GM18507 (cell line): ENCODE data around the gene UNCX.
"Not testable (repeated sequence)": the region's sequence is repeated elsewhere in the genome, so short reads cannot be mapped to it uniquely, and the experiment has no call there.

Experiments
- DNase-seq: peaks from one replicate; pipeline ENCODE4 v3.0.0; 2011; ENCODE audit warnings: low read depth; ENCODE audit not compliant: insufficient read length; ENCODE audit errors: extremely low spot score
- FAIRE-seq: peaks from 2 replicates; lab custom pipeline; 2011; peaks lifted over from hg19 to GRCh38; lab: Jason Lieb, UNC

The UNCX gene

GRCh38 chr7:1270181-1270580 is 37.5 kb downstream of the UNCX start:
- DNase-seq (no peak), FAIRE-seq (no peak)

GRCh38 chr7:1271046-1271445 is 38.4 kb downstream of the UNCX start:
- FAIRE-seq (no peak), DNase-seq (no peak)

GRCh38 chr7:1271656-1272055 is 39.0 kb downstream of the UNCX start:
- FAIRE-seq = no peak
- DNase-seq = no peak

GRCh38 chr7:1272136-1272535 is 39.5 kb downstream of the UNCX start:
- FAIRE-seq, DNase-seq: not testable (repeated sequence)

GRCh38 chr7:1274121-1274875 is 41.6 kb downstream of the UNCX start:
- DNase-seq (no peak), FAIRE-seq (no peak)

- no peak for DNase-seq
- FAIRE-seq = no peak
Observed at GRCh38 chr7:1274876-1275375, 42.3 kb downstream of the UNCX start.

GRCh38 chr7:1275451-1276381 is 43.0 kb downstream of the UNCX start:
- FAIRE-seq (no peak), DNase-seq (no peak)

- FAIRE-seq (no peak), DNase-seq (no peak)
Observed at GRCh38 chr7:1276626-1277175, 44.0 kb downstream of the UNCX start.

GRCh38 chr7:1278543-1278942 is 45.9 kb downstream of the UNCX start:
- FAIRE-seq (no peak), DNase-seq (no peak)

GRCh38 chr7:1279041-1279440 is 46.4 kb downstream of the UNCX start:
- no peak for DNase-seq
- no peak for FAIRE-seq

- not testable (repeated sequence) for FAIRE-seq, DNase-seq
Observed at GRCh38 chr7:1279895-1280294, 47.2 kb downstream of the UNCX start.

- DNase-seq = no peak
- FAIRE-seq = no peak
Observed at GRCh38 chr7:1281068-1281467, 48.4 kb downstream of the UNCX start.

- FAIRE-seq (no peak), DNase-seq (no peak)
Observed at GRCh38 chr7:1282679-1283078, 50.0 kb downstream of the UNCX start.

GRCh38 chr7:1283337-1283736 is 50.7 kb downstream of the UNCX start:
- DNase-seq = no peak
- no peak for FAIRE-seq

GRCh38 chr7:1283941-1284742 is 51.5 kb downstream of the UNCX start:
- no peak for FAIRE-seq
- DNase-seq = no peak

- DNase-seq (no peak), FAIRE-seq (no peak)
Observed at GRCh38 chr7:1284743-1285458, 52.2 kb downstream of the UNCX start.

- no peak for FAIRE-seq
- no peak for DNase-seq
Observed at GRCh38 chr7:1285556-1286301, 53.1 kb downstream of the UNCX start.
